DOHH2 (cell line): ENCODE data around the gene DCAF15.

Experiments used
- H3F3A ChIP-seq: fragments of 200-600 bp; sonication (generic), shearing (Covaris generic); 2 replicates; pipeline ENCODE4 v1.6.0; 2016; ENCODE audit warnings: antibody characterized with exemption, mild to moderate bottlenecking; ENCODE audit not compliant: control insufficient read depth, insufficient read depth
- H3K27ac ChIP-seq: fragments of 200-600 bp; sonication (generic); 2 replicates; pipeline ENCODE4 v1.5.1; 2014; ENCODE audit warnings: low read depth, mild to moderate bottlenecking, low read length, moderate library complexity
- H3K27me3 ChIP-seq: fragments of 200-600 bp; sonication (generic); 2 replicates; pipeline ENCODE4 v1.6.1; 2014; ENCODE audit warnings: mild to moderate bottlenecking, low read length, mixed read lengths; ENCODE audit not compliant: control insufficient read depth
- H3K36me3 ChIP-seq: fragments of 200-600 bp; sonication (generic); 2 replicates; pipeline ENCODE4 v1.6.1; 2014; ENCODE audit warnings: mild to moderate bottlenecking, low read length, moderate library complexity, mixed read lengths; ENCODE audit not compliant: control insufficient read depth
- H3K4me1 ChIP-seq: fragments of 200-600 bp; sonication (generic); 2 replicates; pipeline ENCODE4 v1.6.1; 2014; ENCODE audit warnings: mild to moderate bottlenecking, low read length, mixed read lengths; ENCODE audit not compliant: control insufficient read depth
- H3K4me2 ChIP-seq: fragments of 200-600 bp; sonication (generic); 2 replicates; pipeline ENCODE4 v1.6.0; 2014; ENCODE audit warnings: mild to moderate bottlenecking, low read length, moderate library complexity
- H3K4me3 ChIP-seq: fragments of 200-600 bp; sonication (generic); 2 replicates; pipeline ENCODE4 v1.5.1; 2014; ENCODE audit warnings: mild to moderate bottlenecking, low read length, mixed read lengths
- H3K79me2 ChIP-seq: fragments of 200-600 bp; sonication (generic); 2 replicates; pipeline ENCODE4 v1.6.1; 2014; ENCODE audit warnings: mild to moderate bottlenecking, low read length, mixed read lengths; ENCODE audit not compliant: control insufficient read depth
- H3K9me2 ChIP-seq: fragments of 200-600 bp; sonication (generic); replicated peaks from 2 replicates; pipeline ENCODE4 v1.6.1; 2014; ENCODE audit warnings: mild to moderate bottlenecking, low read length, mixed read lengths; ENCODE audit not compliant: control insufficient read depth
- H3K9me3 ChIP-seq: fragments of 200-600 bp; sonication (generic); 2 replicates; pipeline ENCODE4 v1.6.1; 2014; ENCODE audit warnings: antibody characterized with exemption, low read length, mixed read lengths; ENCODE audit not compliant: control insufficient read depth, insufficient read depth
- H4K20me1 ChIP-seq: fragments of 200-600 bp; sonication (generic); 2 replicates; pipeline ENCODE4 v1.6.0; 2014; ENCODE audit warnings: low read depth, mild to moderate bottlenecking, antibody characterized with exemption, low read length, moderate library complexity; ENCODE audit not compliant: control insufficient read depth, insufficient read depth
- EZH2phosphoT487 ChIP-seq: fragments of 200-600 bp; sonication (generic); IDR thresholded peaks from 2 replicates; pipeline ENCODE4 v1.6.1; 2017; ENCODE audit warnings: borderline replicate concordance, mild to moderate bottlenecking, antibody characterized with exemption, low read length, moderate library complexity, mixed read lengths
- TF ChIP-seq, protein P1 (sequence below): fragments of 200-600 bp; sonication (generic); IDR thresholded peaks from one replicate; pipeline ENCODE4 v1.5.1; 2014; ENCODE audit warnings: antibody characterized with exemption, mild to moderate bottlenecking, low read depth, low read length; ENCODE audit not compliant: poor library complexity, severe bottlenecking

Gene DCAF15

DNA sequence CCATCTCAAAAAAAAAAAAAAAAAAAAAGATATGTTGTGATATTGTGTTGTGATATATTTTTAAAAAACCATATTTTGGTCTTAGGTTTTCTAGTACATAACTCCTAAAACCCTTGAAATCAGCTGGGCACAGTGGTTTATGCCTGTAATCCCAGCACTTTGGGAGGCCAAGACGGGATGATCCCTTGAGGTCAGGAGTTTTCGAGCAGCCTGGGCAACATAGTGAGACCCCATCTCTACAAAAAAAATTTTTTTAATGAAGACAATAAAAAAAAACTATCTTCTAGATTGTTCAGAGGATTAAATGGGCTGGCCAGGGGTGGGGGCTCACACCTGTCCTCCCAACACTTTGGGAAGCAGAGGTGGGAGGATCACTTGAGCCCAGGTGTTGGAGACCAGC is 1.3 kb upstream of the DCAF15 start:
- no peak overlapping the region for H3K27ac ChIP-seq
- no peaks in the 10 kb centered on the region for H3K27me3 ChIP-seq
- no peaks in the 10 kb centered on the region for H3K9me3 ChIP-seq
- H4K20me1 ChIP-seq = peaks cover 6% of the 10 kb centered on the region; the same call in 1 of the 2 replicates
- H3K9me2 ChIP-seq = no peaks in the 10 kb centered on the region
- peaks cover 28% of the 10 kb centered on the region for H3K79me2 ChIP-seq
- no peaks in the 10 kb centered on the region for H3F3A ChIP-seq
- H3K4me1 ChIP-seq = peaks cover 16% of the 10 kb centered on the region
- no peak overlapping the region for H3K4me3 ChIP-seq
- TF ChIP-seq, protein P1, sequence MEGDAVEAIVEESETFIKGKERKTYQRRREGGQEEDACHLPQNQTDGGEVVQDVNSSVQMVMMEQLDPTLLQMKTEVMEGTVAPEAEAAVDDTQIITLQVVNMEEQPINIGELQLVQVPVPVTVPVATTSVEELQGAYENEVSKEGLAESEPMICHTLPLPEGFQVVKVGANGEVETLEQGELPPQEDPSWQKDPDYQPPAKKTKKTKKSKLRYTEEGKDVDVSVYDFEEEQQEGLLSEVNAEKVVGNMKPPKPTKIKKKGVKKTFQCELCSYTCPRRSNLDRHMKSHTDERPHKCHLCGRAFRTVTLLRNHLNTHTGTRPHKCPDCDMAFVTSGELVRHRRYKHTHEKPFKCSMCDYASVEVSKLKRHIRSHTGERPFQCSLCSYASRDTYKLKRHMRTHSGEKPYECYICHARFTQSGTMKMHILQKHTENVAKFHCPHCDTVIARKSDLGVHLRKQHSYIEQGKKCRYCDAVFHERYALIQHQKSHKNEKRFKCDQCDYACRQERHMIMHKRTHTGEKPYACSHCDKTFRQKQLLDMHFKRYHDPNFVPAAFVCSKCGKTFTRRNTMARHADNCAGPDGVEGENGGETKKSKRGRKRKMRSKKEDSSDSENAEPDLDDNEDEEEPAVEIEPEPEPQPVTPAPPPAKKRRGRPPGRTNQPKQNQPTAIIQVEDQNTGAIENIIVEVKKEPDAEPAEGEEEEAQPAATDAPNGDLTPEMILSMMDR = no peak
- H3K36me3 ChIP-seq = peaks cover 19% of the 10 kb centered on the region
- H3K4me2 ChIP-seq = no peak overlapping the region

DNA sequence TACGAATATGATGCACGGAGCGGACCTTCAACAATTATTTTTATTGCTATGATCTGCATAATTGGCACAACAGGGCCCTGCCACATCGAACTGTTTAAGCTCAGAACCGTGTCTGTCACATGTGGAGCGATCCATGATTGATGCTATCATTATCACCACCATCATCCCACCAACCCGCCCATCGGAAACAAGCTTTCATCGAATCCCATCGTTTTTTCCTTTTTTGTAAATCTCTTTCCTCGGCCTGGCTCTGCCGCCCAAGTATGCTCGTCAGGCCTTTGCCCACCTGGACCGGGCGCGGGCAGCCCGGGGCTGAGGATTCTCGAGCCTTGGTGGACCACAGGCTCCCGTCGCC is 533 bp upstream of the DCAF15 start:
- TF ChIP-seq EZH2phosphoT487 = no peak
- TF ChIP-seq, protein P1 = no peak
- H3K27me3 ChIP-seq = no peaks in the 10 kb centered on the region
- H3F3A ChIP-seq = no peaks in the 10 kb centered on the region
- peaks cover 16% of the 10 kb centered on the region for H3K4me1 ChIP-seq
- peaks cover 26% of the 10 kb centered on the region for H3K36me3 ChIP-seq
- no peaks in the 10 kb centered on the region for H3K9me3 ChIP-seq
- peaks cover 28% of the 10 kb centered on the region for H3K79me2 ChIP-seq
- H3K27ac ChIP-seq = no peak overlapping the region
- H4K20me1 ChIP-seq = peaks cover 6% of the 10 kb centered on the region; the same call in 1 of the 2 replicates
- no peaks in the 10 kb centered on the region for H3K9me2 ChIP-seq
- H3K4me2 ChIP-seq = peak overlapping the region; percentile 92
- peak overlapping the region; percentile 97 for H3K4me3 ChIP-seq

DNA sequence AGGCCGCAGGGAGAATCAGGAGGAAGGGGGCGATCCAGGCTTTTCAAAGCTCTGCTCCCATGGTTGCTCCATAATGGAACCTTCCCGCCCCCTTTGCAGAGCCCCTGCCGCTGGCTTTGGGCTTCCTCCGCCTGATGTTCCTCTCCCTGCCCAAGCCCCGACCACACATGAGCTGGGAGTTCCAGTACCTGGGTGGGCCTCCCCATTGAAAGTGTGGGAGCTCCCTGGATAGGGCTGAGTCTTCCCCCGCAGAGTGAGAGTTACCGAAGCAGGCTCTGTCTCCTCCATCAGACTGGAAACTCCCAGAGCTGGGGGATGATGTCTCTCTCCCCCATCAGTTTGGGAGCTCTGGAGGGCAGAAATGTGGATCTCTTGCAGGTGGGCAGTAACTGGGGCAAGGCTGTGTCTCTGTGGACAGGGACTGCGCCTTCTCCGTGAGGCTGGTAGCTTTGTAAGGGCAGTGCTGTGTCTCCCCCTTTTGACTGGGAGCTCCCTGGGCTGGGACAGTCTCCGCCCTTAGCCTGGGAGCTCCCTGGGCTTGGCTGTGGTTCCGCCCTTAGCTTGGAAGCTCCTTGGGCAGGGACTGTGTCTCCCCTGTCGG is 722 bp downstream of the DCAF15 start:
- Histone ChIP-seq H3F3A (no peaks in the 10 kb centered on the region), H3K27me3 (no peaks in the 10 kb centered on the region), H3K36me3 (peaks cover 36% of the 10 kb centered on the region), H3K9me2 (no peaks in the 10 kb centered on the region), H3K4me1 (peaks cover 16% of the 10 kb centered on the region), H3K79me2 (peaks cover 28% of the 10 kb centered on the region), H3K4me2 (peak overlapping the region; percentile 77), H3K27ac (peak overlapping the region; percentile 58; the same call in 1 of the 2 replicates), H4K20me1 (peaks cover 6% of the 10 kb centered on the region; the same call in 1 of the 2 replicates), H3K9me3 (no peaks in the 10 kb centered on the region), H3K4me3 (peak overlapping the region; percentile 97)
- TF ChIP-seq EZH2phosphoT487 = no peak
- TF ChIP-seq, protein P1 = no peak
